Left kidney (tissue), 8 donors: ENCODE results near the gene SRL. TPM values are rescaled to one million over a fixed set of nuclear protein-coding genes. Genes with fewer than 3 reads are reported as not detected.
A peak's percentile ranks its signal among the peaks of the same experiment; 100 is the strongest.

Experiments
- DNase-seq: peaks from one replicate; pipeline ENCODE4 v3.0.0-alpha.2; 2013
- long read RNA-seq, 8 donors: transcript quantifications; one replicate each; lab custom pipeline, GENCODE V29; 2026
- polyA plus RNA-seq: library from polyadenylated mRNA; unstranded; fragments of 120-200 nt; gene quantifications from one replicate; pipeline ENCODE4 v1.2.1, GENCODE V29; 2013; ENCODE audit not compliant: insufficient read length

The SRL gene
- 0.93 TPM for polyA plus RNA-seq
- long read RNA-seq, donor 1, result 0 reads
- long read RNA-seq, donor 2, result 0 reads
- long read RNA-seq, donor 3, partial matches to known transcripts, result 0 of 1 reads
- long read RNA-seq, donor 3, other reads (novel, unspliced or antisense), result 0 of 1 reads
- long read RNA-seq, donor 4, result 0 reads
- long read RNA-seq, donor 5, partial matches to known transcripts, result 0 of 1 reads
- long read RNA-seq, donor 5, other reads (novel, unspliced or antisense), result 0 of 1 reads
- long read RNA-seq, donor 6, result 0 reads
- long read RNA-seq, donor 7, result 0 reads
- long read RNA-seq, donor 8, result 0 reads

DNA sequence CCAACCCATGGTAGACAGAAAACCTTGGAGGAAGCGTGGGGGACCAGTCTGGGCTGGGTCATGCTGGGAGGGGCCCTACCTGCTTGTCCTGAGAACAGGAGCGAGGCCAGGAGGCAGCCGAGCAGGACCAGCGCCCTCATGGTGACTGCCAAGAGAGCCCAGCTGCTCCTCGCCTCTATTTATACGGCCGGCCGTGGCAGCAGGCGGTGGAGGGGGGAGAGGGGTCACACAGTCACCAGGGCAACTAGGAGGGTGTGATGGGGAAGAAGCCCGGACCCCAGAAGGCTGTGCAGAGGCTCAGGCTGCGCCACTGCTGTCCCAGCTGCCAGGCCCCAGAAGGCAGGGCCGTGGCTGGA is at the start of gene SRL:
Gene SRL, minus strand, starts transcription at position 153 of the 356 bp plus-strand sequence. Its CDS starts 13 bp downstream, at position 140.
- no peak for DNase-seq

- no peak for DNase-seq
Measured at GRCh38 chr16:4290236-4290830, 48.5 kb upstream of the SRL start.

- no peak for DNase-seq
Measured at GRCh38 chr16:4288148-4288921, 46.5 kb upstream of the SRL start.

- no peak for DNase-seq
Measured at GRCh38 chr16:4285167-4285566, 43.3 kb upstream of the SRL start.

DNA sequence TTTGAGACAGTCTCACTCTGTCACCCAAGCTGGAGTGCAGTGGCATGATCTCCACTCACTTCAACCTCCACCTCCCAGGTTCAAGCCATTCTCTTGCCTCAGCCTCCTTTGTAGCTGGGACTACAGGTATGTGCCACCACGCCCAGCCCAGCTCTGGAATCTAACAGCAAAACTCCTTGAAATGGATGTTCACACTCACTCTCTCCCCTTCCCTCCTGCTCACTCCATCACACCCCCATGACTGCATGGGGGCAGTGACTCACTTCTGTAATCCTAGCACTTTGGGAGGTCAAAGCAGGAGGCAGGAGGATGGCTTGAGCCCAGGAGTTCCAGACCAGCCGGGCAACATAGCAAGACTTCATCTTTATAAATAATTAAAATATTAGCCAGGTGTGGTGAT is 42.1 kb upstream of the SRL start:
- no peak for DNase-seq

DNA sequence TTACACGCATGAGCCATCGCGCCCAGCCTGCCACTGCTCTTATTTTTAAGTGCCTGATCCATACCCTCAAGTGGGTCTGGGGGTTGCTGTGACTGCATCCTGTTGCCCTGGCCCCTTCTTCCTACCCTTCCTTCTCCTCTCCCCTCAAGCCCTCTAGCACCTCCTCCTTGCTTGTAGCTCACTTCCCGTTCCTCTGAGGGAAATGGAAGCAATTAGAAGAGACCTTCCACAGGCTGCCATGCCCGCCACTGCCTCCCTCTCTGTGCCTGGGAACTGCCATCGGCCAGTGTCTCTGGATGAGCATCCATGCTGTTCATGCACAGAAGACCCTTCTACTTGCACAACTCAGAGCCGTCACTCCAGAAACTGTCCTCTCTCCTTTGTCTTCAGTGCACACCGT is 41.6 kb upstream of the SRL start:
- DNase-seq, result no peak

DNA sequence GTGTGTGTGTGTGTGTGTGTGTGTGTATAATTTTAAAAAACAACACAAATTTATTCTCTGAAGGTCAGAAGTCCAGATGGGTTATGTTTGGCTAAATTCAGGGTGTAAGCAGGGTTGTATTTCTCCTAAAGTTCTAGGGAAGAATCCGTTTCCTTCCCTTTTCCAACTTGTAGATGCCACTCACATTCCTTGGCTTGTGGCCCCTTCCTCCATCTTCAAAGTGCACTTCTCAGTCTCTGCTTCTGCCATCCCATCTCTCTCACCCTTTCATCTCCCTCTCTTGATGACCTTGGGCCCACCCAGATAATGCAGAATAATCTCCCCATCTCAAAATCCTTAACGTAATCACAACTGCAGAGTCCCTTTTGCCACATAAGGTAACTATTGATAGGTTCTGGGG is 38.7 kb upstream of the SRL start:
- no peak for DNase-seq

DNA sequence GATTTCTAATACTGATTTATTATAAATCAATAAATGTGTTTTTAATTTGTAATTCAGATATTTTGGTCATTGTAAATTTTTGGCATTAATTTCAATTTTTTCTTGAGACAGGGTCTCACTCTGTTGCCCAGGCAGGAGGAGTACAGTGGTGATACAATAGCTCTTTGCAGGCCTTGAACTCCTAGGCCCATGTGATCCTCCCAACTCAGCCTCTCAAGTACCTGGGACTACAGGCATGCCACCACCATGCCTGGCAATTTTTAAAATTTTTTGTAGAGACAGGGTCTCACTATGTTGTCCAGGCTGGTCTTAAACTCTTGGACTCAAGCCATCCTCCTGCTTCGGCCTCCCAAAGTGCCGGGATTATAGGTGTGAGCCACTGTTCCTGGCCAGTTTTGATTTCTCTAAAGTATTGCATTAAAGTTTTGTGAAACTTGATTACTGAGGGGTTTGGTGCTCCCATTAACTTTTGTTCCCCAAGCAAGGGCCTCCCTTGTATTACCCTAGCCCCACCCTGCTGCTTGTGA is 36.2 kb upstream of the SRL start:
- DNase-seq, result no peak

DNA sequence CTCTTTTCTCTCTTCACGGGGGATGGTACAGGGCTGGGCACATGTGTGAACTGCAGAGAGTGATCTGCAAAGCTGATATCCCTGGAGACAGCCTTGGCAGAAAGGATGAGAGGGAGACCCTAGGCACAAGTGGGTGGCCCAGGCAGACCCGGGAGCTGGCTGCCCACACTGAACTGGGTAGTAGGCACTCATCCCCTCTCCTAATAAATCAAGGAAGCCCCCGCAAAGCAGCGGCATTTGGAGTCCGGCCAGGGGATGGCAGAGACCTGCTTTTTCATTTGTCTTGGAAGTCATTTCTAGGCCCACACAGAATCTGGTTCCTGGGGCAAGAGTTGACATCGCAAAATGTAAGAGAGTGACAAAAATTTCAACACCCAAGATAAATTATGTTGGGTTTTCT is 34.0 kb upstream of the SRL start:
- no peak for DNase-seq

DNA sequence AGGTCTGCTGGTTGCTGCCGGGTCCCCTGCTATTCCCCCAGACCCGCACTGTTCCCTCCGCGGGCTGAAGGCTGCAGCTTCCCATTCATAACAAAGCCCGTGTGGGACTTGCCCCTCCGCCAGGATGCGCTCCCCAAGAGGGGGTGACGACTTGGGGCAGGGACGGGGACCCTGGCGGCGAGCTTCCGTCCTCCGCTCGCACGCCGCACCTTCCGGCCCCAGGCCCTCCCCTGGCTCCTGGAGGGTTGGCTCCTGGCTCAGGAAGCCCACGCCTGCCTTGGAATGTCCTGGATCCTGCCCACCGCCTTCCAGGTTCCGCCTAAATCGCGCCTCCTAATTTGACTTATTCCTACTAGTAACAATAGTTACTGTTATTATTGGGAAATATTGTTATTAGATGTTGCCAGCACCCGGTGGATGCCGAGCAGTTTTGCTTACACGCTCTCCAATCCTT is 32.0 kb upstream of the SRL start:
- no peak for DNase-seq

GRCh38 chr16:4272114-4272956 is 30.5 kb upstream of the SRL start:
- DNase-seq, result no peak

DNA sequence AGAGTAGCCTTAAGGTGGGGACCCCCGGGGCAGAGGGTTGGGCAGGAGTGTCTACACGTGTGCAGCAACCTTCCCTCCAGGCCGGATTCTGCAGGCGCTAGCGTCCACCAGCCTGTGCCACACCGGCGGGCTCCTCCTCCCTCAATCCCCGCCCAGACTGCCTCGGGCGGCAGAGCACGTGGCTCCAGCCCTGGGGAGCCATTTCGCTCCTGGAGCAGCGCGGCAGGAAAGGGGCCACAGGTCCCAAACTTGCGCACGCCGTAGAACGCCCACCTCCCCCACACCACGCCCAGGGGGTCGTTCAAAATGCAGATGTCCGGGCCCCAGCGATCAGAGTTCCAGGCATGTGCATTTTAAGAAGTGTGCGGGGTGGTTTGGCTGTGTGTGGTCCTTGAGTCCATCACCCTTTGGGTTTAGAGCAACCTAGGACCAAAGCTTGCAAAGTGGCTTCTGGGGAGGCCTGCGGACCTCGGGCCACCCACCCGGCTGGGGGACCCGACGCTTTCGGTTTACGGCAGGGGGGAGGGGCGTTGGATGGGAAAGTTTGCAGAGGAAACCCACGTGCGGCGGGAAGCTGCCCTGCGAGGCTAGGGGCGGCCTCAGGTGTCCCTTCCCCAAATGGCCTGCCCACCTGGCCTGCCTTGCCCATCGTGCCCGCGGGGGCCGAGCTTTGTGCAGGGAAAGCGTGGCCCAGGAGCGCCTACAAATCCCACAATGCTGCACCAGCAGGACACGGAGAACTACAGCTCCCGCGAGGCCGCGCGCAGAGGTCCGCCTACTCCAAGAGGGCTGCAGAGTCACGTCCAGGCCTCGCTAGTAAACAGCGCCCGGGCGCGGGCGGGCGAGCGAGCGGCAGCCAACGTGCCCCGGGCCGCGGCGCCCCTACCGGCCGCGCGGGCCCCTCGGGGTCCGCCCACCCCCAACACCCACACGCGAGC is 29.6 kb upstream of the SRL start:
- peak; percentile 87 for DNase-seq

GRCh38 chr16:4270595-4270994 is 28.7 kb upstream of the SRL start:
- no peak for DNase-seq

GRCh38 chr16:4270091-4270490 is 28.2 kb upstream of the SRL start:
- DNase-seq, result no peak

GRCh38 chr16:4266372-4266771 is 24.5 kb upstream of the SRL start:
- no peak for DNase-seq

DNA sequence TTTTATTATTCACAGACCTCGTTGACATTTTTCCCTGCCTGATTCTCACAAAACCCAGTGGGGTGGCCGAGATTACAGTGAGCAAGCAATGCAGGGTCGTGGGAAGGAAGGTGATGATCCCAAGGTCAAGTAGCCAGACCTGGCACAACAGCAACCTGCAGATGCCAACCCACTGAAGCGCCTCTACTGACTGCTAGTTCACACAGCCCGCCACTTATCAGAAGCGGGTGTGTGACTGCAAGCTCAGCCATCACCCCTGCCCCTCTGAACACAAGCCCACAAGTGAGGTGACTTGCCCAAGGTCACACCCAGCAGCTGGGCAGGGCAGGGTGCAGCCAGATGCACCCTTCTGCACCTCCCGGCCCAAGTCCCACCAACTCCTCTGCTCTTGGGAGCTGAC is 23.8 kb upstream of the SRL start:
- no peak for DNase-seq

- DNase-seq, result no peak
Measured at GRCh38 chr16:4264546-4264945, 22.7 kb upstream of the SRL start.

DNA sequence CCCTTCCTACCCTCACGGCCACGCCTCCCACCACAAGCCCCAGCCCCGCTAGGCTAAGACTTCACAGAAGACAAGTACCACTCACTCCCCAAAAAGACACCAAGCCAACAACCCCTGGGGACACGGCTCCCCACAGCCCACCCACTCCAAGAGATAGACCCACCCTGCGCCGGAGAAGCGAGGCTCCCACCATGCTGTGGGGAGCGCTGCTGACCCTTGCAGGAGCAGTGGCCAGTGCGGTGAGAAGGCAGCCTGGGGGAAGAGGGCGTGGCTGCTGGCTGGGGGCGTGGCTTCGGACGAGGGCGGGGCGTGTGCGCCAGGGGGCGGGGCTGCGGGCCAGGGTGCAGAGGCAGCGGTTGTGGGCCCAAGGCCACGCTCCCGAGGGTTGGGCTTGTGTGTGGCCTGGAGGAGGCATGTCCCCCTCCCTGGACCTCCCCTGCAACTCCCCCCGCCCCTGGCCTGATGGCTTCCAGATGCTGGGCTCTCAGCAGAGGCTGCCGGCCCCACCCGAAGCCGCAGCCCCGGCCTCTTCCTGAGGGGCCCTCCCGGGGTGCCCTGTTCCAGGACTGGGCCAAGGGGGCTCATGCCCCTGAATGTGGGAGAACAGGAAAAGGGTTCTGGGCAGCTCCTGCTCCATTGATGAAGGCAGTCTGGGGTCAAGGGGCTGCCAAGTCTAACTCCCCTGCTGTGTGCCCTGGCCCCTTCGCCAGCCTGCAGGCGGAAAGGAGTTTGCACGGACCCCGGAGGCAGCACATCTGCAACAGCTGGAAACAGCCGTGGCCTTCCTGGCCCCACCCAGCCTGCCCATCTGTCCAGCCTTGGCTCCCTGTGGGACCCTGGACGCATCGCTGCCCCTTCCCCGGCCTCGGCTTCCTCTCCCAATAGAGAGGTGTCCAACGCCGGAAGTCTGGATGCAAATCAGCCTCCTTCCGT is 21.9 kb upstream of the SRL start:
- DNase-seq, result no peak

GRCh38 chr16:4262303-4262835 is 20.5 kb upstream of the SRL start:
- DNase-seq, result no peak
